Neural progenitor cell (in vitro differentiated cells): ENCODE data around the gene TOR1AIP2.

Experiments used
- EZH2 ChIP-seq: fragments of 200-600 bp; sonication (generic); IDR thresholded peaks from 2 replicates; pipeline ENCODE4 v1.6.1; 2017; ENCODE audit warnings: antibody characterized with exemption, mild to moderate bottlenecking, moderate library complexity
- EZH2phosphoT487 ChIP-seq: fragments of 200-600 bp; sonication (generic); IDR thresholded peaks from 2 replicates; pipeline ENCODE4 v1.6.1; 2017; ENCODE audit warnings: antibody characterized with exemption

DNA sequence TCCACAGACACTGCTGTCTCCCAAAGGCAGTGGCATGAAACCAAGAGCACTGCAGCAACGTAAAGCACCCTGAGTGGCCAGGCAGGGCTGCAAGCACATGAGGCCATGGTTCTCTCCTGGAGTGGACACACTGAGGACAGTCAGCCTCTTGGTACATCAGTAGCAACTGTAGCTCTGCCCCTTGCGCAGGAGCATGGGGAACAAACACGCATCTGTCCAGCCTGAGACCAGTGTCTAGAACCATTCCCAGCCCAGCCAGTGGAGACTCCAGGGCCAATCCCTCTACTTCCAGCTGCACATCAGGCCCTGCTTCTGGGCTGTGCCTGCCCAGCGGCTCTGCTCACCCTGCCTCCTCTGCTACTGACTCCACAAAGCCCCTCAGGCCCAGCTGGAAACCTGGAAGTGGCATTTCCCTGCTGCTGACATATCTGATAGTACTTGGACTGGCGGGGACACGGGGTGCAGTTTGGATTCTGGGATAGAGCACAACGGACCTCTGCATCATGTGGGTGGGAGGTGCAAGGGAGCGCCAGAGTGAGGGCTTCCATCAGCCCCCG lies 49.0 kb downstream of the TOR1AIP2 start:
- TF ChIP-seq EZH2 (no peak), EZH2phosphoT487 (no peak)
